ENCODE measurements around the gene SLITRK4. TPM values are rescaled to one million over a fixed set of nuclear protein-coding genes. Genes with fewer than 3 reads are reported as not detected.

The SLITRK4 gene
- total and polyA plus RNA-seq, 2 of the 4 experiments (the other 2 are of a cell fraction) = not detected

DNA sequence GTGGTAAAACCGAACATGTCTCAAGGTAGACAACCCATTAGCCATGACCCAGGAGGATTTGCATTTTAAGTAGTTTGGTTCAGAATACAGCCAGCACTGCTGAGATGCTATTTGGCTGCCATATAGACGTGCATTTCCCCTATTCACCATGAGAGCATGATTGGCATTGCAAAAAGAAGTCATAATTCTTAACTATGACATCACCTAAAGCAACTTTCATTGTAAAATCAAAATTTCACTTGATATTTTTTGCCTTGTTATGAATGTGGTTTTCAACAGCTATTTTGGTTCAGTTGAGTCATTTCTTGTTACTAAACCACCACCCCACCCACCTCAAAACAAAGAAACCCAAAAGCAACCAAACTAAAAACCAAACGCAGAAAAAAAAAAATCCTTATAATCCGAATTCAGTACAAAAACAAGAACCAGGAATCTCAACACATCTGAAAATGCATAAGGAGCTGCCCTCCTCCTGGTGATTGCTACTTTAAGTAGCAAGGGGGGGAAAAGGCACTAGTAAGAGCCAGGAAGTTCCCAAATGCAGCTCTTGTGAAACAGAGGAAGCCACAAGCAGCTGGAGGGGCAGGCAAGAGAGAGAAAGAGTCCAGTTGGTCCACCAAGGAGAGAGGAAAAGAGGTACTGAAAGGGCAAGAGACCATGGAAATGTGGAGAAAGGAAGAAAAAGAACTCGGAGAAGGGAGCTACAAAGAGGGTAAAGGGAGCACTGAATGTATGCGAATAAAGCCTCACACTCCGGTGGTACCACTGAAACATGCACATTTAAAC, 3.1 kb downstream of the SLITRK4 start:
- Histone ChIP-seq H2BK120ac (ENCODE audit: low read depth, low read length) (no peak overlapping the region), H2AK9ac (replicated peaks; ENCODE audit: low read depth, low read length, poor library complexity) (no peak overlapping the region), H3K14ac (replicated peaks; ENCODE audit: low read depth, low read length) (no peak overlapping the region), H3K56ac (ENCODE audit: extremely low read depth, insufficient read depth, low read length) (no peak overlapping the region), H3K27ac (ENCODE audit: insufficient read depth, low read length) (no peak overlapping the region), H4K5ac (ENCODE audit: low read depth, low read length) (no peak overlapping the region), H4K20me1 (ENCODE audit: insufficient read depth, low read length) (no peaks in the 10 kb centered on the region), H4K91ac (ENCODE audit: insufficient read depth, low read depth, low read length) (no peak overlapping the region), H3K9me1 (ENCODE audit: insufficient read depth, low read length) (no peaks in the 10 kb centered on the region), H2BK20ac (ENCODE audit: low read depth, low read length) (no peak overlapping the region), H2AK5ac (ENCODE audit: low read depth, low read length) (no peak overlapping the region), H3K4me1 (ENCODE audit: control insufficient read depth, insufficient read depth, low read length) (no peaks in the 10 kb centered on the region), H3K4me3 (ENCODE audit: insufficient read depth, low read depth, low read length) (no peak overlapping the region), H3K79me1 (ENCODE audit: low read depth in 1 of 2, low read length in 2 of 2) (no peaks in the 10 kb centered on the region), H3K9ac (ENCODE audit: low read depth, low read length) (no peak overlapping the region), H3K4me2 (ENCODE audit: low read depth, low read length) (no peak overlapping the region), H3K18ac (ENCODE audit: low read depth, low read length) (no peak overlapping the region), H2AFZ (replicated peaks; ENCODE audit: low read length, poor library complexity) (no peak overlapping the region), H2BK5ac (ENCODE audit: low read depth, low read length, poor library complexity, severe bottlenecking) (no peak overlapping the region), H3K23ac (ENCODE audit: low read depth, low read length) (no peak overlapping the region), H3K9me3 (ENCODE audit: control insufficient read depth, insufficient read depth, low read length) (peaks cover 9% of the 10 kb centered on the region; the same call in 1 of the 2 replicates), H4K8ac (ENCODE audit: low read depth in 2 of 2, low read length in 2 of 2) (no peak overlapping the region), H3K27me3 (ENCODE audit: control insufficient read depth, insufficient read depth, low read length) (no peaks in the 10 kb centered on the region), H3K36me3 (ENCODE audit: control insufficient read depth, insufficient read depth, low read length) (no peaks in the 10 kb centered on the region), H3K4ac (ENCODE audit: low read depth, low read length) (no peak overlapping the region), H2BK15ac (ENCODE audit: low read depth, low read length) (no peak overlapping the region)
- ChIA-PET CTCF (no interaction called here), POLR2A (ENCODE audit: unreplicated experiment) (no interaction called here)
- dilution Hi-C loops (cut with HindIII; ENCODE audit: low sequenced_read_pairs, unreplicated experiment) (no loop called here), in situ Hi-C loops (cut with MboI; ENCODE audit: low sequenced_read_pairs) (no loop called here), intact Hi-C loops (cut with micrococcal nuclease) (no loop called here)
- no TSS peak for BruUV-seq (replicated peaks)
- DNase-seq = no peak
- TF ChIP-seq CHD1 (IDR thresholded peaks at IDR 0.05; ENCODE audit: low read depth, low read length) (no peak), MAFK (IDR thresholded peaks at IDR 0.05; ENCODE audit: low read depth, low read length) (no peak)
- ATAC-seq (ENCODE audit: low read depth) = no peak
- WGBS, 2 experiments (ENCODE audit: extremely low coverage in 2 of 2, insufficient read length in 1 of 2) = no CpG with 5 or more reads among the region's 7 CpGs

Data from IMR-90 (cell line).